Measurements from ENCODE around the gene ABLIM2.

DNA sequence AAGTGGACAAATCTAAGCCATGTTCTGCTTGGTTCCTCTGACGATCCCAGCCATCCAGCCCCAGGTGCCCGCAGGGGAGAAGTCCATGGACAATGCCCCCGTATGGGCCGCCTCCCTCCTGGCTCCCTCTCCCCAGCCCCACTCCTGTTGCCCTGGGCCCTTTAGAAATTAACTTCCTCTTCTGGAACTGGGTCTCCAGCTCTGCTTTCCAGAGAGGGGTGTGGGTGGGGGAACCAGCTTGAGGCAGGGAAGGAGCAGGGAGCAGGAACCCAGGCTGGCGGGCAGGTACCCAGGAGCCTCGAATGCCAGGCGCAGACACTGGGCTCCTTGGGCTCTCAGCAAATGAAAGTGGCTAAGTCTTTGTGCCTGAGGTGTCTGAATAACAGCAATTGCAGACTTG is 12.7 kb upstream of the ABLIM2 start:
- TF ChIP-seq, protein P1, sequence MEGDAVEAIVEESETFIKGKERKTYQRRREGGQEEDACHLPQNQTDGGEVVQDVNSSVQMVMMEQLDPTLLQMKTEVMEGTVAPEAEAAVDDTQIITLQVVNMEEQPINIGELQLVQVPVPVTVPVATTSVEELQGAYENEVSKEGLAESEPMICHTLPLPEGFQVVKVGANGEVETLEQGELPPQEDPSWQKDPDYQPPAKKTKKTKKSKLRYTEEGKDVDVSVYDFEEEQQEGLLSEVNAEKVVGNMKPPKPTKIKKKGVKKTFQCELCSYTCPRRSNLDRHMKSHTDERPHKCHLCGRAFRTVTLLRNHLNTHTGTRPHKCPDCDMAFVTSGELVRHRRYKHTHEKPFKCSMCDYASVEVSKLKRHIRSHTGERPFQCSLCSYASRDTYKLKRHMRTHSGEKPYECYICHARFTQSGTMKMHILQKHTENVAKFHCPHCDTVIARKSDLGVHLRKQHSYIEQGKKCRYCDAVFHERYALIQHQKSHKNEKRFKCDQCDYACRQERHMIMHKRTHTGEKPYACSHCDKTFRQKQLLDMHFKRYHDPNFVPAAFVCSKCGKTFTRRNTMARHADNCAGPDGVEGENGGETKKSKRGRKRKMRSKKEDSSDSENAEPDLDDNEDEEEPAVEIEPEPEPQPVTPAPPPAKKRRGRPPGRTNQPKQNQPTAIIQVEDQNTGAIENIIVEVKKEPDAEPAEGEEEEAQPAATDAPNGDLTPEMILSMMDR (conservative IDR thresholded peaks at IDR 0.05): no peak
- TF ChIP-seq ZFX (IDR thresholded peaks at IDR 0.05): no peak

Data from C4-2B (cell line).